SK-N-SH (cell line): Measurements from ENCODE around the gene ARHGEF10L. TPM values are rescaled to one million over a fixed set of nuclear protein-coding genes. Genes with fewer than 3 reads are reported as not detected.

ENCODE experiments used
- CTCF ChIA-PET: fragments of 300-600, 350-600 bp; formaldehyde crosslinking; extraction: SDS; loops from one replicate; lab custom pipeline; 2021; lab: Yijun Ruan, JAX
- POLR2A ChIA-PET: fragments of 350-600 bp; sonication (Branson Sonifier 250); formaldehyde crosslinking; extraction: SDS; loops from one replicate; lab custom pipeline; 2020; ENCODE audit warnings: antibody characterized with exemption, inconsistent platforms; lab: Yijun Ruan, JAX
- DNase-seq: peaks from one replicate; pipeline ENCODE4 v3.0.0; 2012
- H2AFZ ChIP-seq: fragments of 200-600 bp; sonication (generic); 2 replicates; pipeline ENCODE4 v1.8.1; 2016; ENCODE audit warnings: antibody characterized with exemption, mild to moderate bottlenecking, low read depth
- H3F3A ChIP-seq: fragments of 200-600 bp; sonication (generic); replicated peaks from 2 replicates; pipeline ENCODE3; 2016; ENCODE audit warnings: antibody characterized with exemption, mild to moderate bottlenecking; ENCODE audit not compliant: insufficient read depth
- H3K27ac ChIP-seq, 2 experiments: fragments of 200-500 bp in 1 of 2; fragments of 200-600 bp in 1 of 2; sonication (Bioruptor generic) in 1 of 2; sonication (generic), shearing (Covaris generic) in 1 of 2; 2 replicates each; pipeline versions ENCODE4 v1.5.1 to v1.6.1; 2014 to 2016; ENCODE audit warnings: low read depth in 2 of 2, inconsistent platforms in 1 of 2, low read length in 1 of 2, mild to moderate bottlenecking in 1 of 2, mixed read lengths in 1 of 2
- H3K27me3 ChIP-seq: fragments of 200-600 bp; sonication (generic), shearing (Covaris generic); 2 replicates; pipeline ENCODE4 v1.6.1; 2016; ENCODE audit warnings: mixed run types; ENCODE audit not compliant: insufficient read depth
- H3K36me3 ChIP-seq, 2 experiments: fragments of 200-500 bp in 1 of 2; fragments of 200-600 bp in 1 of 2; sonication (Bioruptor generic) in 1 of 2; sonication (generic) in 1 of 2; replicated peaks in 1 of 2; 2 replicates each; pipeline versions ENCODE3 to v1.5.1; 2014 to 2016; ENCODE audit warnings: low read length in 1 of 2, mild to moderate bottlenecking in 1 of 2; ENCODE audit not compliant: insufficient read depth in 2 of 2, control insufficient read depth in 1 of 2
- H3K4me1 ChIP-seq, 2 experiments: fragments of 200-500 bp in 1 of 2; fragments of 200-600 bp in 1 of 2; sonication (Bioruptor generic) in 1 of 2; sonication (generic), shearing (Covaris generic) in 1 of 2; 2 replicates each; pipeline versions ENCODE4 v1.5.1 to v1.6.1; 2014 to 2016; ENCODE audit warnings: low read depth in 1 of 2, low read length in 1 of 2, mixed run types in 1 of 2; ENCODE audit not compliant: insufficient read depth in 2 of 2, control insufficient read depth in 1 of 2
- H3K4me2 ChIP-seq: fragments of 200-600 bp; sonication (generic), shearing (Covaris generic); 2 replicates; pipeline ENCODE4 v1.6.1; 2017; ENCODE audit warnings: mixed run types
- H3K4me3 ChIP-seq, 2 experiments: fragments of 200-500 bp in 1 of 2; fragments of 200-600 bp in 1 of 2; sonication (Bioruptor generic) in 1 of 2; sonication (generic), shearing (Covaris generic) in 1 of 2; 2 replicates each; pipeline versions ENCODE4 v1.5.1 to v1.8.1; 2014 to 2016; ENCODE audit warnings: low read depth in 2 of 2, inconsistent platforms in 1 of 2, low read length in 1 of 2, mild to moderate bottlenecking in 1 of 2, mixed read lengths in 1 of 2, moderate library complexity in 1 of 2
- H3K79me2 ChIP-seq: fragments of 200-600 bp; sonication (generic); 2 replicates; pipeline ENCODE4 v1.8.1; 2017; ENCODE audit warnings: mild to moderate bottlenecking; ENCODE audit not compliant: insufficient read depth
- H3K9ac ChIP-seq: fragments of 200-600 bp; sonication (generic); 2 replicates; pipeline ENCODE4 v1.6.1; 2017; ENCODE audit warnings: mixed run types
- H3K9me2 ChIP-seq: fragments of 200-600 bp; sonication (generic); 2 replicates; pipeline ENCODE4 v1.6.1; 2017; ENCODE audit warnings: mixed run types
- H3K9me3 ChIP-seq: fragments of 200-600 bp; sonication (generic); 2 replicates; pipeline ENCODE4 v1.6.1; 2017; ENCODE audit warnings: mixed run types, mild to moderate bottlenecking, moderate library complexity
- H4K20me1 ChIP-seq: fragments of 200-600 bp; sonication (generic); 2 replicates; pipeline ENCODE4 v1.6.1; 2017; ENCODE audit warnings: mild to moderate bottlenecking, mixed run types; ENCODE audit not compliant: insufficient read depth
- CHD2 ChIP-seq: fragments of 150-350 bp; IDR thresholded peaks from 2 replicates; pipeline ENCODE4 v1.6.1; 2018; ENCODE audit warnings: low read length; ENCODE audit not compliant: partially characterized antibody
- EP300 ChIP-seq, 2 experiments: IDR thresholded peaks; 2 replicates each; pipeline versions ENCODE4 v1.4.0 to v1.6.1; 2012; ENCODE audit warnings: borderline replicate concordance in 1 of 2, low read depth in 1 of 2, low read length in 1 of 2
- FOXJ3 ChIP-seq: sonication (generic); formaldehyde crosslinking; IDR thresholded peaks from 2 replicates; pipeline ENCODE4 v1.5.1; 2020; ENCODE audit warnings: mild to moderate bottlenecking, missing genetic modification reagents
- GABPA ChIP-seq: IDR thresholded peaks from 2 replicates; pipeline ENCODE4 v1.4.0; 2012; ENCODE audit warnings: low read depth, mild to moderate bottlenecking
- IRF3 ChIP-seq: fragments of 150-350 bp; IDR thresholded peaks from 2 replicates; pipeline ENCODE4 v1.6.1; 2016; ENCODE audit warnings: mild to moderate bottlenecking, low read depth, low read length
- MAX ChIP-seq: IDR thresholded peaks from 2 replicates; pipeline ENCODE4 v1.4.0; 2012; ENCODE audit warnings: low read depth
- MEF2A ChIP-seq: IDR thresholded peaks from 2 replicates; pipeline ENCODE4 v1.4.0; 2012; ENCODE audit warnings: low read depth, borderline replicate concordance
- NRF1 ChIP-seq: IDR thresholded peaks from 2 replicates; pipeline ENCODE4 v1.6.1; 2012; ENCODE audit warnings: low read depth, mild to moderate bottlenecking, low read length
- POLR2AphosphoS5 ChIP-seq: IDR thresholded peaks from 2 replicates; pipeline ENCODE4 v1.6.1; 2012; ENCODE audit warnings: low read depth, low read length
- RXRA ChIP-seq: IDR thresholded peaks from 2 replicates; pipeline ENCODE4 v1.4.0; 2012; ENCODE audit warnings: low read depth, mild to moderate bottlenecking, borderline replicate concordance
- SIN3A ChIP-seq: IDR thresholded peaks from 2 replicates; pipeline ENCODE4 v1.6.1; 2012; ENCODE audit warnings: low read depth, mild to moderate bottlenecking, low read length, moderate library complexity, borderline replicate concordance
- SMC3 ChIP-seq: IDR thresholded peaks from 2 replicates; pipeline ENCODE4 v1.6.1; 2012; ENCODE audit warnings: low read depth, low read length, improper control_type of control experiment
- WGBS: methylation state at CpG from one replicate; pipeline ENCODE4 v1.1.6; 2017; ENCODE audit warnings: low lambda C conversion rate; 5-methylcytosine and 5-hydroxymethylcytosine counted together
- polyA plus RNA-seq, 3 experiments: library from polyadenylated mRNA; depleted of rRNA; stranded (reverse); fragments of >200 nt; gene quantifications; 2 replicates each; pipeline ENCODE4 v1.2.3, GENCODE V29; 2012

ARHGEF10L gene
- polyA plus RNA-seq, 1 of the 3 experiments (the other 2 are of a cell fraction) = 12.5 TPM

- TF ChIP-seq IRF3 = no peak
- TF ChIP-seq, all 33 proteins: peak for 0
Measured at GRCh38 chr1:17676387-17677060, 137.0 kb downstream of the ARHGEF10L start (continued).

- Histone ChIP-seq H3K4me2 (no peak overlapping the region), H3K27ac (no peak overlapping the region), H3K9me2 (no peaks in the 10 kb centered on the region), H2AFZ (no peak overlapping the region), H3F3A (peaks cover 9% of the 10 kb centered on the region), H3K36me3 (no peaks in the 10 kb centered on the region), H3K4me1 (peaks cover 0 to 32% of the 10 kb centered on the region in 2 experiments; a peak in 2 of 4 replicates), H3K79me2 (no peaks in the 10 kb centered on the region), H3K9me3 (no peaks in the 10 kb centered on the region), H3K9ac (no peak overlapping the region), H3K27me3 (no peaks in the 10 kb centered on the region), H3K4me3 (no peak overlapping the region), H4K20me1 (peaks cover 26% of the 10 kb centered on the region)
- TF ChIP-seq SMC3 (no peak), NRF1 (no peak), POLR2AphosphoS5 (no peak), MAX (no peak), CHD2 (no peak), EP300 (IDR thresholded peaks at IDR 0.05; ENCODE audit: borderline replicate concordance in 1 of 2, low read depth in 1 of 2, low read length in 1 of 2) (no peak), SIN3A (no peak)
- CTCF ChIA-PET = interaction anchor here (1.1 to 2.2 kb wide), 2 partner anchors 16 to 903 kb away, joined by 3 to 10 read pairs; no protein-coding TSS in a partner anchor
- no peak for DNase-seq
- POLR2A ChIA-PET = no interaction called here
- whole genome bisulfite sequencing = 96% methylated on average over 3 of the region's 6 CpGs
Measured at GRCh38 chr1:17678011-17678410, 138.5 kb downstream of the ARHGEF10L start.

- Histone ChIP-seq H3K27me3 (no peaks in the 10 kb centered on the region), H2AFZ (no peak overlapping the region), H3K4me3 (no peak overlapping the region), H3K9me3 (no peaks in the 10 kb centered on the region), H3K9ac (no peak overlapping the region), H3K36me3 (no peaks in the 10 kb centered on the region), H3K27ac (no peak overlapping the region), H3K79me2 (no peaks in the 10 kb centered on the region), H3K4me1 (peaks cover 0 to 36% of the 10 kb centered on the region in 2 experiments; a peak in 2 of 4 replicates), H3F3A (peaks cover 9% of the 10 kb centered on the region), H4K20me1 (peaks cover 22% of the 10 kb centered on the region), H3K9me2 (no peaks in the 10 kb centered on the region), H3K4me2 (no peak overlapping the region)
- ChIA-PET POLR2A (interaction anchor here (0.6 kb wide), 1 partner anchor 7 kb away, joined by 3 read pairs; no protein-coding TSS in a partner anchor), CTCF (interaction anchor here (0.6 to 2.6 kb wide), 5 partner anchors 18 to 901 kb away, joined by 3 to 10 read pairs (median 3); no protein-coding TSS in a partner anchor)
- WGBS = 98% methylated on average over 15 of the region's 16 CpGs
- TF ChIP-seq GABPA = no peak
- TF ChIP-seq MEF2A = no peak
- TF ChIP-seq FOXJ3 (CRISPR knock-in tag) = no peak
- no peak for TF ChIP-seq RXRA
- DNase-seq = no peak
Measured at GRCh38 chr1:17679856-17680255, 140.4 kb downstream of the ARHGEF10L start.
